Right atrium auricular region (tissue), 2 donors: ENCODE data around the gene MOB4. TPM values are rescaled to one million over a fixed set of nuclear protein-coding genes. Genes with fewer than 3 reads are reported as not detected.
"Not testable (repeated sequence)": the region's sequence is repeated elsewhere in the genome, so short reads cannot be mapped to it uniquely, and the experiment has no call there.

Source experiments
- DNase-seq: peaks from one replicate; pipeline ENCODE4 v3.0.0-alpha.2; 2019; ENCODE audit warnings: low spot score
- H3K27ac ChIP-seq, 2 donors: fragments of 200-600 bp; sonication (generic); 1 replicate in 1 of 2; 2 replicates in 1 of 2; pipeline ENCODE4 v1.5.1; 2016 to 2019
- H3K27me3 ChIP-seq, 2 donors: fragments of 200-600 bp; sonication (generic); one replicate each; pipeline versions ENCODE4 v1.5.1 to v1.6.0; 2017 to 2019
- H3K36me3 ChIP-seq: fragments of 200-600 bp; sonication (generic); one replicate; pipeline ENCODE4 v1.5.1; 2016
- H3K4me1 ChIP-seq, 2 donors: fragments of 200-600 bp; sonication (generic); one replicate each; pipeline versions ENCODE4 v1.5.1 to v1.6.0; 2017 to 2019
- H3K4me3 ChIP-seq, 2 donors: fragments of 200-600 bp; sonication (generic); 1 replicate in 1 of 2; 2 replicates in 1 of 2; pipeline ENCODE4 v1.5.1; 2017 to 2019; ENCODE audit warnings: mild to moderate bottlenecking in 1 of 2, moderate library complexity in 1 of 2
- H3K9me3 ChIP-seq, 2 donors: fragments of 200-600 bp; sonication (generic); one replicate each; pipeline ENCODE4 v1.5.1; 2019
- CTCF ChIP-seq, 2 donors: fragments of 200-600 bp; sonication (generic); IDR thresholded peaks; one replicate each; pipeline ENCODE4 v1.5.1; 2019; ENCODE audit warnings: antibody characterized with exemption in 2 of 2
- total RNA-seq, 2 donors: library from RNA; depleted of rRNA; stranded (reverse); fragments of >200 nt; gene quantifications; one replicate each; pipeline ENCODE4 v1.1.0, GENCODE V29; 2016

MOB4 gene
- total RNA-seq, 2 donors from 2014 or later, result 23.5 to 35.9 TPM

DNA sequence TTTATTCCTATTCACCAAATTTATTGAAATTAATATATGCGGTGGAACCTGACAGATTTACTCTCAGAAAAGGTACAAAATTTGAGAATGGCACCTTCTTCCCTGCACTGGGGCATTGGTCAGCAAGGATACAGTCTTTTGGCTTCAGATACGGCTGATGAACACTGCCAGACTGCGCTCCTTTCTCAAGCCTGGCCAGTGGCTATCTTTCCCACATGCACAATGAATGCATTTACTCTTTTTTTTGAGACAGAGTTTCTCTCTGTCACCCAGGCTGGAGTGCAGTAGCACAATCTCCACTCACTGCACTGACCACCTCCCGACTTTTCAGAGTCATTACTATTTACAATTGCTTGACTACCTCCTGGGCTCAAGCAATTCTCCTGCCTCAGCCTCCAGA is 61.6 kb downstream of the MOB4 start:
- Histone ChIP-seq H3K27me3 (no peaks in the 10 kb centered on the region), H3K4me1 (peaks cover 0 to 16% of the 10 kb centered on the region in 2 donors), H3K27ac (no peak overlapping the region), H3K36me3 (no peaks in the 10 kb centered on the region), H3K9me3 (peaks cover 0 to 8% of the 10 kb centered on the region in 2 donors), H3K4me3 (no peak overlapping the region)
- DNase-seq, result no peak
- no peak for TF ChIP-seq CTCF (IDR thresholded peaks at IDR 0.05)

- peaks cover 0 to 16% of the 10 kb centered on the region in 2 donors for H3K4me1 ChIP-seq
- H3K9me3 ChIP-seq, H3K27ac ChIP-seq, H3K36me3 ChIP-seq, H3K27me3 ChIP-seq, H3K4me3 ChIP-seq, DNase-seq: not testable (repeated sequence)
Measured at GRCh38 chr2:197578294-197578693, 62.4 kb downstream of the MOB4 start.

- not testable (repeated sequence) for H3K27me3 ChIP-seq, H3K27ac ChIP-seq, H3K9me3 ChIP-seq, H3K36me3 ChIP-seq, DNase-seq, H3K4me3 ChIP-seq
- H3K4me1 ChIP-seq, result peaks cover 0 to 16% of the 10 kb centered on the region in 2 donors
Measured at GRCh38 chr2:197580166-197580565, 64.3 kb downstream of the MOB4 start.

- not testable (repeated sequence) for H3K9me3 ChIP-seq, H3K4me3 ChIP-seq, DNase-seq, H3K27me3 ChIP-seq, H3K27ac ChIP-seq, H3K36me3 ChIP-seq, H3K4me1 ChIP-seq
Measured at GRCh38 chr2:197587255-197587654, 71.4 kb downstream of the MOB4 start.

DNA sequence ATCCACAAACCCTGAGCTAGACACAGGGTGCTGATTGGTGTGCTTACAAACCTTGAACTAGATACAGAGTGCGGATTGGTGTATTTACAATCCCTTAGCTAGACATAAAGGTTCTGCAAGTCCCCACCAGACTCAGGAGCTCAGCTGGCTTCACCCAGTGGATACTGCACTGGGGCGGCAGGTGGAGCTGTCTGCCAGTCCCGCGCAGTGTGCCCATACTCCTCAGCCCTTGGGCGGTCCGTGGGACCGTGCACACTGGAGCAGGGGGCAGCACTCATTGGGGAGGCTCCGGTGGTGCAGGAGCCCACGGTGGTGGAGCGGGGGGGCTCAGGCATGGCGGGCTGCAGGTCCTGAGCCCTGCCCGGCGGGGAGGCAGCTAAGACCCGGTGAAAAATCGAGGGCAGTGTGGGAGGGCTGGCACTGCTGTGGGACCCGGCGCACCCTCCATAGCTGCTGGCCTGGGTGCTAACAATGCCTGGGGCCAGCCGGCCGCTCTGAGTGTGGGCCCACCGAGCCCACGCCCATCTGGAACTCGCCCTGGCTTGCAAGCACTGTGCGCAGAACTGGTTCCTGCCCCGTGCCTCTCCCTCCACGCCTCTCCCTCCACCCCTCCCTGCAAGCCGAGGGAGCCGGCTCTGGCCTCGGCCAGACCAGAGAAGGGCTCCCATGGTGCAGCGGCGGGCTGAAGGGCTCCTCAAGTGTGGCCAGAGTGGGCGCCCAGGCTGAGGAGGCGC is 75.6 kb downstream of the MOB4 start:
- no peak for TF ChIP-seq CTCF (IDR thresholded peaks at IDR 0.05)
- H3K4me1 ChIP-seq, result no peaks in the 10 kb centered on the region
- H3K27ac ChIP-seq, result no peak overlapping the region
- H3K9me3 ChIP-seq, result no peaks in the 10 kb centered on the region
- no peak for DNase-seq
- no peaks in the 10 kb centered on the region for H3K36me3 ChIP-seq
- H3K4me3 ChIP-seq, result no peak overlapping the region
- H3K27me3 ChIP-seq, result no peaks in the 10 kb centered on the region

- H3K36me3 ChIP-seq, result no peaks in the 10 kb centered on the region
- no peak for TF ChIP-seq CTCF (IDR thresholded peaks at IDR 0.05)
- peak overlapping the region in 1 of 2 donors; percentile 8 for H3K27ac ChIP-seq
- DNase-seq, result no peak
- no peaks in the 10 kb centered on the region for H3K4me1 ChIP-seq
- H3K4me3 ChIP-seq, result no peak overlapping the region
- no peaks in the 10 kb centered on the region for H3K9me3 ChIP-seq
- no peaks in the 10 kb centered on the region for H3K27me3 ChIP-seq
Measured at GRCh38 chr2:197596766-197597165, 80.9 kb downstream of the MOB4 start.

DNA sequence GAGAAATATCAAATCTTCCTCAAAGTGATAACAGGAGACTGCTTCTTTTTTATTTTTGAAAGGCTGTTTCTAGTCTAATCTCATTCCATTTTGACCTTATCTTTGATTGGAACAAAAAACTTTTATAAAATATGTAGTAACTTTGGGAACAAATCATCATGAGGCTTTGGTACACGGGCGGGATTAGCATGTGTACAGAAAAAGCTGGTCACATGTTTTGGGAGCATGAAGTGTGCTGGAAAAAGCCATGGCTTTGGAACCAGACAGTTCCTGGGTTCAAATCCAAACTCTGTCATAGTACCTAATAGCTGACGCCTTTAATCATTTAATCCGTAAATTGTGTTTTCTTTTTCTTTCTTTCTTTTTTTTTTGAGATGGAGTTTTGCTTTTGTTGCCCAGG is 81.3 kb downstream of the MOB4 start:
- Histone ChIP-seq H3K27me3 (no peaks in the 10 kb centered on the region), H3K27ac (no peak overlapping the region), H3K9me3 (no peaks in the 10 kb centered on the region), H3K4me3 (no peak overlapping the region), H3K36me3 (no peaks in the 10 kb centered on the region), H3K4me1 (no peaks in the 10 kb centered on the region)
- DNase-seq, result no peak
- TF ChIP-seq CTCF (IDR thresholded peaks at IDR 0.05), result no peak
